H1 (cell line): ENCODE results near the gene SPAG4. TPM values are rescaled to one million over a fixed set of nuclear protein-coding genes. Genes with fewer than 3 reads are reported as not detected.

Source experiments
- CTCF ChIA-PET: fragments of 300-600 bp; sonication (Branson Sonifier 250); formaldehyde crosslinking; loops from one replicate; lab custom pipeline; 2021; ENCODE audit not compliant: partially characterized antibody; lab: Charles Lee
- POLR2A ChIA-PET: fragments of 300-600 bp; sonication (Branson Sonifier 250); formaldehyde crosslinking; loops from one replicate; lab custom pipeline; 2021; ENCODE audit warnings: inconsistent platforms; ENCODE audit not compliant: partially characterized antibody; lab: Charles Lee
- DNase-seq, 2 experiments: peaks; one replicate each; pipeline versions ENCODE4 v3.0.0 to v3.0.0-alpha.2; 2010 to 2022; ENCODE audit warnings: low spot score in 2 of 2, low read depth in 1 of 2, mixed read lengths in 1 of 2
- FAIRE-seq: peaks from 2 replicates; lab custom pipeline; 2011; peaks lifted over from hg19 to GRCh38; lab: Jason Lieb, UNC
- H2AFZ ChIP-seq: 2 replicates; pipeline ENCODE4 v1.8.1; 2012; ENCODE audit warnings: low read length, inconsistent platforms
- H2AK5ac ChIP-seq: 2 replicates; pipeline ENCODE4 v1.6.1; 2013; ENCODE audit warnings: low read depth, low read length
- H2BK120ac ChIP-seq: replicated peaks from 2 replicates; pipeline ENCODE3; 2013; ENCODE audit warnings: low read depth, low read length, inconsistent platforms
- H2BK12ac ChIP-seq: 2 replicates; pipeline ENCODE4 v1.6.1; 2013; ENCODE audit warnings: low read depth, low read length
- H2BK15ac ChIP-seq: 2 replicates; pipeline ENCODE4 v1.6.1; 2013; ENCODE audit warnings: low read length
- H2BK20ac ChIP-seq: 2 replicates; pipeline ENCODE4 v1.6.1; 2013; ENCODE audit warnings: low read length
- H2BK5ac ChIP-seq: 2 replicates; pipeline ENCODE4 v1.6.1; 2013; ENCODE audit warnings: low read depth, low read length
- H3K14ac ChIP-seq: 2 replicates; pipeline ENCODE4 v1.6.1; 2013; ENCODE audit warnings: inconsistent platforms; ENCODE audit not compliant: insufficient read length
- H3K18ac ChIP-seq: 2 replicates; pipeline ENCODE4 v1.6.1; 2013; ENCODE audit warnings: low read length; ENCODE audit errors: extremely low read depth
- H3K23ac ChIP-seq: 2 replicates; pipeline ENCODE4 v1.6.1; 2013; ENCODE audit warnings: inconsistent platforms; ENCODE audit not compliant: insufficient read length
- H3K23me2 ChIP-seq: 2 replicates; pipeline ENCODE4 v1.6.1; 2013; ENCODE audit warnings: low read depth, low read length
- H3K27ac ChIP-seq: 2 replicates; pipeline ENCODE4 v1.6.1; 2011; ENCODE audit warnings: low read depth, low read length, inconsistent platforms
- H3K27me3 ChIP-seq, 4 experiments: replicated peaks in 1 of 4; 1 replicate in 1 of 4; 2 replicates in 3 of 4; pipeline versions ENCODE4 v1.6.1 to v1.8.1; 2011 to 2013; ENCODE audit warnings: low read length in 3 of 4, mild to moderate bottlenecking in 3 of 4, inconsistent platforms in 2 of 4, mixed read lengths in 2 of 4, moderate library complexity in 1 of 4; ENCODE audit not compliant: control insufficient read depth in 3 of 4, insufficient read depth in 3 of 4; ENCODE audit errors: extremely low read depth in 1 of 4
- H3K36me3 ChIP-seq, 4 experiments: 2 replicates each; pipeline versions ENCODE4 v1.6.1 to v1.8.1; 2011 to 2013; ENCODE audit warnings: mild to moderate bottlenecking in 4 of 4, low read length in 3 of 4, moderate library complexity in 2 of 4, control low read depth in 1 of 4, inconsistent platforms in 1 of 4; ENCODE audit not compliant: insufficient read depth in 4 of 4, control insufficient read depth in 2 of 4
- H3K4ac ChIP-seq: replicated peaks from 2 replicates; pipeline ENCODE3; 2013; ENCODE audit warnings: low read length, low read depth, mixed read lengths, inconsistent platforms; ENCODE audit not compliant: insufficient read length
- H3K4me1 ChIP-seq, 4 experiments: replicated peaks in 1 of 4; 1 replicate in 1 of 4; 2 replicates in 3 of 4; pipeline versions ENCODE4 v1.6.1 to v1.8.1; 2011 to 2013; ENCODE audit warnings: low read length in 3 of 4, inconsistent platforms in 2 of 4, mixed read lengths in 1 of 4; ENCODE audit not compliant: insufficient read depth in 4 of 4, control insufficient read depth in 3 of 4
- H3K4me2 ChIP-seq, 2 experiments: 2 replicates each; pipeline versions ENCODE4 v1.6.1 to v1.8.1; 2011 to 2013; ENCODE audit warnings: low read depth in 2 of 2, low read length in 2 of 2, control low read depth in 1 of 2, inconsistent platforms in 1 of 2, mild to moderate bottlenecking in 1 of 2; ENCODE audit not compliant: insufficient read depth in 1 of 2
- H3K4me3 ChIP-seq, 4 experiments: fragments of 200-600, 300-600 bp in 1 of 4; sonication (generic), shearing (Covaris generic), sonication (Bioruptor Twin) in 1 of 4; 2 replicates each; pipeline versions ENCODE4 v1.5.1 to v1.8.1; 2011 to 2016; ENCODE audit warnings: low read length in 4 of 4, low read depth in 3 of 4, control low read depth in 2 of 4, inconsistent platforms in 2 of 4, mild to moderate bottlenecking in 2 of 4, mixed read lengths in 1 of 4, moderate library complexity in 1 of 4; ENCODE audit not compliant: insufficient read depth in 2 of 4; ENCODE audit errors: extremely low read depth in 1 of 4
- H3K56ac ChIP-seq: replicated peaks from 2 replicates; pipeline ENCODE3; 2013; ENCODE audit warnings: low read depth, mild to moderate bottlenecking, mixed read lengths, low read length, inconsistent platforms; ENCODE audit not compliant: insufficient read length
- H3K79me1 ChIP-seq: 2 replicates; pipeline ENCODE4 v1.6.1; 2013; ENCODE audit warnings: low read depth, low read length, control low read depth
- H3K79me2 ChIP-seq, 2 experiments: 2 replicates each; pipeline versions ENCODE4 v1.6.1 to v1.8.1; 2012 to 2013; ENCODE audit warnings: low read length in 2 of 2, mild to moderate bottlenecking in 2 of 2, inconsistent platforms in 1 of 2; ENCODE audit not compliant: insufficient read depth in 2 of 2, control insufficient read depth in 1 of 2
- H3K9ac ChIP-seq, 4 experiments: replicated peaks in 1 of 4; 1 replicate in 1 of 4; 2 replicates in 3 of 4; pipeline versions ENCODE4 v1.6.1 to v1.8.1; 2011 to 2013; ENCODE audit warnings: low read depth in 3 of 4, low read length in 3 of 4, control low read depth in 2 of 4, mild to moderate bottlenecking in 2 of 4, moderate library complexity in 2 of 4, inconsistent platforms in 1 of 4; ENCODE audit errors: extremely low read depth in 1 of 4
- H3K9me3 ChIP-seq, 2 experiments: 2 replicates each; pipeline versions ENCODE4 v1.6.1 to v1.8.1; 2012 to 2013; ENCODE audit warnings: mild to moderate bottlenecking in 2 of 2, moderate library complexity in 2 of 2, control low read depth in 1 of 2, inconsistent platforms in 1 of 2, low read depth in 1 of 2, low read length in 1 of 2, mixed read lengths in 1 of 2; ENCODE audit not compliant: insufficient read depth in 2 of 2
- H4K20me1 ChIP-seq, 2 experiments: replicated peaks in 1 of 2; 2 replicates each; pipeline versions ENCODE3 to v1.8.1; 2011 to 2013; ENCODE audit warnings: inconsistent platforms in 2 of 2, low read length in 2 of 2, mild to moderate bottlenecking in 1 of 2; ENCODE audit not compliant: insufficient read depth in 2 of 2, control insufficient read depth in 1 of 2
- H4K5ac ChIP-seq: 2 replicates; pipeline ENCODE4 v1.6.1; 2013; ENCODE audit warnings: low read length, low read depth, mixed read lengths, inconsistent platforms; ENCODE audit not compliant: insufficient read length
- H4K8ac ChIP-seq: 2 replicates; pipeline ENCODE4 v1.8.0; 2013; ENCODE audit warnings: mild to moderate bottlenecking, moderate library complexity, low read length, inconsistent platforms; ENCODE audit not compliant: insufficient read depth; ENCODE audit errors: extremely low read depth
- H4K91ac ChIP-seq: replicated peaks from 2 replicates; pipeline ENCODE3; 2013; ENCODE audit warnings: low read length, mixed read lengths, inconsistent platforms; ENCODE audit not compliant: insufficient read length
- BACH1 ChIP-seq: IDR thresholded peaks from 2 replicates; pipeline ENCODE4 v1.6.1; 2012; ENCODE audit warnings: low read length, improper control_type of control experiment
- BCL11A ChIP-seq, 2 experiments: IDR thresholded peaks; one replicate each; pipeline ENCODE4 v1.6.1; 2011; ENCODE audit warnings: low read depth in 2 of 2, low read length in 2 of 2, mild to moderate bottlenecking in 2 of 2
- CHD1 ChIP-seq: IDR thresholded peaks from 2 replicates; pipeline ENCODE4 v1.6.1; 2012; ENCODE audit warnings: low read depth, low read length, improper control_type of control experiment
- CREB1 ChIP-seq: IDR thresholded peaks from 2 replicates; pipeline ENCODE4 v1.6.1; 2012; ENCODE audit warnings: inconsistent platforms
- EZH2 ChIP-seq: fragments of 200-600 bp; sonication (generic); IDR thresholded peaks from 2 replicates; pipeline ENCODE4 v1.7.1; 2012; ENCODE audit warnings: low read depth, mild to moderate bottlenecking, moderate library complexity, low read length, inconsistent platforms; ENCODE audit not compliant: severe bottlenecking
- GABPA ChIP-seq: IDR thresholded peaks from 2 replicates; pipeline ENCODE4 v1.6.1; 2011; ENCODE audit warnings: mild to moderate bottlenecking, low read length, moderate library complexity, borderline replicate concordance; ENCODE audit not compliant: insufficient read depth
- POLR2A ChIP-seq, 2 experiments: IDR thresholded peaks; 1 replicate in 1 of 2; 2 replicates in 1 of 2; pipeline ENCODE4 v1.6.1; 2011; ENCODE audit warnings: low read depth in 2 of 2, low read length in 2 of 2, mild to moderate bottlenecking in 2 of 2; ENCODE audit errors: control extremely low read depth in 1 of 2
- SIRT6 ChIP-seq: IDR thresholded peaks from one replicate; pipeline ENCODE4 v1.7.1; 2012; ENCODE audit warnings: low read length, inconsistent platforms
- SP4 ChIP-seq: IDR thresholded peaks from 2 replicates; pipeline ENCODE4 v1.6.1; 2012; ENCODE audit warnings: low read length, inconsistent platforms
- WGBS, 2 experiments: shearing (Covaris generic) in 1 of 2; methylation state at CpG; one replicate each; pipeline versions ENCODE4 v1.1.6 to v1.1.7; 2013 to 2015; ENCODE audit warnings: low lambda C conversion rate in 2 of 2, mixed read lengths in 2 of 2, inconsistent platforms in 1 of 2, low coverage in 1 of 2, missing lambda C conversion rate in 1 of 2; ENCODE audit not compliant: insufficient replicate concordance in 2 of 2, insufficient coverage in 1 of 2, insufficient read length in 1 of 2; ENCODE audit errors: extremely low coverage in 1 of 2, missing lambda C conversion rate in 1 of 2; 5-methylcytosine and 5-hydroxymethylcytosine counted together
- polyA plus RNA-seq, 7 experiments: library from polyadenylated mRNA; depleted of rRNA in 3 of 7; stranded (reverse) in 5 of 7; unstranded in 2 of 7; fragments of >200 nt in 5 of 7; fragments of 200-250 nt in 2 of 7; gene quantifications; 1 replicate in 5 of 7; 2 replicates in 1 of 7; 4 replicates in 1 of 7; pipeline versions ENCODE4 v1.2.1 to v1.2.3, GENCODE V29; 2011 to 2013; ENCODE audit warnings: missing spikeins in 2 of 7, mixed read lengths in 2 of 7
- total RNA-seq: library from RNA; stranded (reverse); fragmentation: NEBNext Ultra II Directional; extraction: Animal tissue kit (Norgen Biotek cat#: 25700); gene quantifications from 2 replicates; pipeline ENCODE4 v1.2.1, GENCODE V29; 2021
- TF ChIP-seq, protein P1 (sequence below): IDR thresholded peaks from 2 replicates; pipeline ENCODE4 v1.6.1; 2011; ENCODE audit warnings: low read length, improper control_type of control experiment
- TF ChIP-seq, protein P2 (sequence below): IDR thresholded peaks from 2 replicates; pipeline ENCODE4 v1.6.1; 2012; ENCODE audit warnings: low read length, inconsistent platforms

SPAG4 gene
- total and polyA plus RNA-seq, 2 of the 8 experiments (the other 6 are each of a cell fraction or from before 2014, with no cell fraction given) = 2.4 to 6.0 TPM

DNA sequence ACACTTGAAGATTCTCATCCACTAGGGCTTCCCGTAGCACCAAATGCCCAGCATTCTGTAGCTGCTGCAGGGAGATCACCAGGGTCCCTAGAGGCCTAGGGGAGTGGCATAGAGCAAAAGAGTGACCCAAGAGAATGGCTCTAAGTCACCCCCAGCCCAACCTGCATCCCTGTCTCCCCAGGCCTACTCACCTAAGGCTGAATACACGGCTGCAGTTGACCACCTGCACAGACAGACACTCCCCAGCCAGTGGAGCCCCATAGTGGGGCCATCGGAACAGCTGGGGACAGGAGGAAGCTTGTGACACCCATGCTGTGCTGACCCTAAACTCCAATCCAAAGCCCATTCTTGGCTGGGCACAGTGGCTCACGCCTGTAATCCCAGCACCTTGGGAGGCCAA lies 9.5 kb upstream of the SPAG4 start:
- H3K23ac ChIP-seq = no peak overlapping the region
- no peaks in the 10 kb centered on the region for H3K79me1 ChIP-seq
- H3K27me3 ChIP-seq = peaks cover 6 to 25% (median 21%) of the 10 kb centered on the region in 4 experiments
- no peak overlapping the region for H2BK12ac ChIP-seq
- H3K23me2 ChIP-seq = peaks cover 3% of the 10 kb centered on the region; the same call in 1 of the 2 replicates
- H2BK5ac ChIP-seq = no peak overlapping the region
- H3K18ac ChIP-seq = no peak overlapping the region
- no peak overlapping the region for H3K27ac ChIP-seq
- no peak overlapping the region for H2BK20ac ChIP-seq
- no peak overlapping the region for H4K5ac ChIP-seq
- no peak overlapping the region for H2BK120ac ChIP-seq
- no peaks in the 10 kb centered on the region for H3K79me2 ChIP-seq
- H4K8ac ChIP-seq = no peak overlapping the region
- POLR2A ChIA-PET = interaction anchor here (1.5 to 2.6 kb wide), 2 partner anchors 10 to 136 kb away, joined by 4 to 6 read pairs; partner anchors contain the start of genes RBM39 and SPAG4
- no peaks in the 10 kb centered on the region for H3K36me3 ChIP-seq
- H3K9ac ChIP-seq = no peak overlapping the region
- H2AFZ ChIP-seq = no peak overlapping the region
- no peaks in the 10 kb centered on the region for H4K20me1 ChIP-seq
- H3K4me2 ChIP-seq = no peak overlapping the region
- no peak overlapping the region for H3K4me3 ChIP-seq
- H3K9me3 ChIP-seq = no peaks in the 10 kb centered on the region
- no peak overlapping the region for H2BK15ac ChIP-seq
- no peak overlapping the region for H3K14ac ChIP-seq
- no peak for DNase-seq
- FAIRE-seq = no peak
- no peak overlapping the region for H3K56ac ChIP-seq
- no peak for TF ChIP-seq SP4
- TF ChIP-seq SIRT6 = no peak
- no peak for TF ChIP-seq EZH2
- TF ChIP-seq, protein P1, sequence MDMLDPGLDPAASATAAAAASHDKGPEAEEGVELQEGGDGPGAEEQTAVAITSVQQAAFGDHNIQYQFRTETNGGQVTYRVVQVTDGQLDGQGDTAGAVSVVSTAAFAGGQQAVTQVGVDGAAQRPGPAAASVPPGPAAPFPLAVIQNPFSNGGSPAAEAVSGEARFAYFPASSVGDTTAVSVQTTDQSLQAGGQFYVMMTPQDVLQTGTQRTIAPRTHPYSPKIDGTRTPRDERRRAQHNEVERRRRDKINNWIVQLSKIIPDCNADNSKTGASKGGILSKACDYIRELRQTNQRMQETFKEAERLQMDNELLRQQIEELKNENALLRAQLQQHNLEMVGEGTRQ = no peak
- no peak for TF ChIP-seq BCL11A (IDR thresholded peaks at IDR 0.05; ENCODE audit: low read depth in 2 of 2, low read length in 2 of 2)
- TF ChIP-seq GABPA = no peak
- no peak for TF ChIP-seq BACH1
- TF ChIP-seq, protein P2, sequence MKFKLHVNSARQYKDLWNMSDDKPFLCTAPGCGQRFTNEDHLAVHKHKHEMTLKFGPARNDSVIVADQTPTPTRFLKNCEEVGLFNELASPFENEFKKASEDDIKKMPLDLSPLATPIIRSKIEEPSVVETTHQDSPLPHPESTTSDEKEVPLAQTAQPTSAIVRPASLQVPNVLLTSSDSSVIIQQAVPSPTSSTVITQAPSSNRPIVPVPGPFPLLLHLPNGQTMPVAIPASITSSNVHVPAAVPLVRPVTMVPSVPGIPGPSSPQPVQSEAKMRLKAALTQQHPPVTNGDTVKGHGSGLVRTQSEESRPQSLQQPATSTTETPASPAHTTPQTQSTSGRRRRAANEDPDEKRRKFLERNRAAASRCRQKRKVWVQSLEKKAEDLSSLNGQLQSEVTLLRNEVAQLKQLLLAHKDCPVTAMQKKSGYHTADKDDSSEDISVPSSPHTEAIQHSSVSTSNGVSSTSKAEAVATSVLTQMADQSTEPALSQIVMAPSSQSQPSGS = no peak
- no peak for TF ChIP-seq CHD1
- no peak for TF ChIP-seq CREB1
- no peak for TF ChIP-seq POLR2A (IDR thresholded peaks at IDR 0.05; ENCODE audit: control extremely low read depth in 1 of 2, low read depth in 2 of 2, low read length in 2 of 2)
- H3K4ac ChIP-seq = no peak overlapping the region
- WGBS, 2 experiments = 92% methylated on average over 4 of the region's 4 CpGs; no CpG with 5 or more reads in 1 of the 2 experiments
- CTCF ChIA-PET = interaction anchor here (0.8 to 8.3 kb wide), 7 partner anchors 11 to 95 kb away, joined by 3 to 121 read pairs (median 5); partner anchors contain the start of genes ERGIC3 and SPAG4
- H4K91ac ChIP-seq = no peak overlapping the region
- H3K4me1 ChIP-seq = peaks cover 0 to 7% (median 4%) of the 10 kb centered on the region in 4 experiments; a peak in 4 of 7 replicates
- no peak overlapping the region for H2AK5ac ChIP-seq
